WI38 (cell line): ENCODE results near the gene PHACTR1.

Experiments used
- H3K4me3 ChIP-seq: 2 replicates; pipeline ENCODE4 v1.5.1; 2011; ENCODE audit warnings: low read depth, mild to moderate bottlenecking, control low read depth, low read length
- TF ChIP-seq, protein P1 (sequence below): IDR thresholded peaks from 2 replicates; pipeline ENCODE4 v1.5.1; 2012; ENCODE audit warnings: low read depth, mild to moderate bottlenecking, control low read depth, low read length

Gene PHACTR1

DNA sequence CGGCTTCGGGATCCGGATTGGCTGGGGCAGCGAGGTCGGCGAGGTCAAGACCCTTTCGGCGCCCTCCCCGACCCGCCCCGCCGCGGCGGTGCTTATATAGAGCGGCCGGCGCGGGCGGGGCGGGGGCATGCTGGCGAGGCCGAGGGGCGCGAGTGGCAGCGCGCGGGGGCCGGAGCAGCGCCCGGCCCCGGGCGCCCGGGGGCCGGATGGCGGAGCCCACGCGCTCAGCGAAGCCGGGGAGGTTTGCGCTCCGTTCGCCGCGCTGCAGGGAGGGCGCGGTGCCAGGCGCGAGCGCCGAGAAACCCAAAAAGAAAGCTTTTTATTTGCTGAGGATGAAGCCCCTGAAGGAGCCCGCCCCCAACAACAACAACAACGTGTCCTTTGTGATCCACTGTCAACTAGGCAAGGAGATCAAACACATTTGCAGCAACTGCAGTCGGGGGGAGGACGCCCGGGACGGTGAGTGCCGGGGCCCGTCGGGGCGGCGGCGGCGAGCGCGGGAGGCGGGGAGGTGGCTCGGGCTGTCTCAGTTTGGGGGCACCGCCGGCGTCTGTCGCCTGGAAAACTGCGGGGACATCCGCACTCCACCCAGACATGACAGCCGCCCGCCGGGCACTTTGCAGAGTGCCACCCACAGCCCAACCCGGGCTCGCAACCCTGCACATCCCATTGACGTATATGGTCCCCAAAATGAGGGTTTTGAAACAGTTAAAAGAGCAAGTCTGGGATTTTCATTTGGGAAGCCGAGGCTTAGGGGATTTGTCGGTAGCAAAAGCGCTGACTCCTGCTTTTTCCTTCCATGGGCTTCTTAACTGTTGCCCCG lies 297.3 kb downstream of the PHACTR1 start:
- no peak overlapping the region for H3K4me3 ChIP-seq
- TF ChIP-seq, protein P1, sequence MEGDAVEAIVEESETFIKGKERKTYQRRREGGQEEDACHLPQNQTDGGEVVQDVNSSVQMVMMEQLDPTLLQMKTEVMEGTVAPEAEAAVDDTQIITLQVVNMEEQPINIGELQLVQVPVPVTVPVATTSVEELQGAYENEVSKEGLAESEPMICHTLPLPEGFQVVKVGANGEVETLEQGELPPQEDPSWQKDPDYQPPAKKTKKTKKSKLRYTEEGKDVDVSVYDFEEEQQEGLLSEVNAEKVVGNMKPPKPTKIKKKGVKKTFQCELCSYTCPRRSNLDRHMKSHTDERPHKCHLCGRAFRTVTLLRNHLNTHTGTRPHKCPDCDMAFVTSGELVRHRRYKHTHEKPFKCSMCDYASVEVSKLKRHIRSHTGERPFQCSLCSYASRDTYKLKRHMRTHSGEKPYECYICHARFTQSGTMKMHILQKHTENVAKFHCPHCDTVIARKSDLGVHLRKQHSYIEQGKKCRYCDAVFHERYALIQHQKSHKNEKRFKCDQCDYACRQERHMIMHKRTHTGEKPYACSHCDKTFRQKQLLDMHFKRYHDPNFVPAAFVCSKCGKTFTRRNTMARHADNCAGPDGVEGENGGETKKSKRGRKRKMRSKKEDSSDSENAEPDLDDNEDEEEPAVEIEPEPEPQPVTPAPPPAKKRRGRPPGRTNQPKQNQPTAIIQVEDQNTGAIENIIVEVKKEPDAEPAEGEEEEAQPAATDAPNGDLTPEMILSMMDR, result no peak

DNA sequence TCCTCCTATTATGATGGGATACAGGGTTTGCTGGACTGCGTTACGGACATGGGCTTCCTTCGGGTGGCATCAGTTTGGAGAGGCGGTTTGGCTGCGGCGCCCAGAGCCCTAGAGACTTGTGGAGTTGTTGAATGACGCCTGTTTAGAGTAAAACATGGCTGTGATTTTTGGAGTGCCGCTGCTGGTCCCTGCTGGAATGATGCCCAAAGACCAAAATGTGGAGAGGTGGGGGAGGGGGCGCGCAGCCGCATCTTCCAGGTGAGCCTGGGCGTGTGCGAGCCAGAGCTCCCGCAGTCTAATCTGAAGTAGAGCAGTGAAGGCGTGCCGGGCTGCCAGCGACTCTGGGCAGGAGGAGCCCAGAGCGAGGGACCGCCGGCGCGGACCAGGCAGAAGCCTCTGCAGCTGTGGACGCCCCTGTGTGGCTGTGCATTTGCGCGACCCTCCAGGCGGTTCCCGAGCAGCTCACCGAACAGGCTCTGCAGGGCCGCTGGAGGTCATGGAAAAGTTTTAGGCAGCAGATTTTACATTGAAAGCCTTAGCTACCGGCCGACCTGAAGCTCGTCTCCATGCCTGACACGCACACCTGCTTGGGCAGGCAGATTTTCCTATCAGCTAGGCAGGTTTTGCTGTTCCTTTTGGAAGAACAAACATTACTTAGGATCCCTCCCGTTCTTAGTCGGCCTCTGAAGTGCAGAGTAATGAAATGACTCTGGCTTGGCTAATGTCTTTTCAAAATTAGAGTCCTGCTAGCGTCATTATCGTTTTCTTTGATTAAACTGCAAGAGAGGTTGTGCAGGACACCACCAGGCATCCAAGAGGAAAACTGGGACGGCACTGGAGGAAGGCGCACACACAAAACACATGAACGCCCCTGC lies 298.2 kb downstream of the PHACTR1 start:
- H3K4me3 ChIP-seq, result no peak overlapping the region
- TF ChIP-seq, protein P1, result no peak

DNA sequence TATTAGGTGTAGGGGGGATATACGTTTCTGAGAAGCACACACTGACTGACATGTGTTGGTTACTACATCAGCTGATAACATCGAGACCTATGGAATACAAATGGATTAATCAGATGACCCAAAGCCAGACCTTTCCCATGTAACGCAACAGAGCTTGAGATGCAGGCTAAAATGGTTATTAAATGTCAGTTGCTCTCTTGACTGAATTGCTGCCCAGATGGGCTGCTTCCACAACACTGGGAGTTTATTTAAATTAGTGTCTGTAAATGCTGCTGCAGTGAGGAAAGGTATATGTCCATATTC lies 298.8 kb downstream of the PHACTR1 start:
- TF ChIP-seq, protein P1, result no peak
- H3K4me3 ChIP-seq, result no peak overlapping the region

DNA sequence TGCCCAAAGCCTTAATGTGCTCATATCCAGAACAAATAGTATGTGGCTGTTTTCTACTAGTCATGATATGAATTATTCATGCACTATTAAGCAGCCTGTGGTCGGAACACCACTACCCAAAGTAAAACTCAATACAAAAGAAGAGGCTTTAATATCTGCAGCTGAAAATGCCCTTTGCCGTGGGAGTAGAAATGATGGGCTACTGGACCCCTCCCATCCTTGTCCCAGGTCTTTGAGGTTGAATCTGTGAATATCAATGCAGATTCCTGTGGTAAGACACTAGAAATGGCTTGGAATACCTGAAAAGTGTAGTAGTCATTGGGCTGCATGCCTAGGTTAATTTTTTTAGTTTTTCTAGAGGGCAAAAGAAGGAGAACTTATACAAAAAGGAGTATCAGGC lies 308.0 kb downstream of the PHACTR1 start:
- TF ChIP-seq, protein P1, result no peak
- no peak overlapping the region for H3K4me3 ChIP-seq

DNA sequence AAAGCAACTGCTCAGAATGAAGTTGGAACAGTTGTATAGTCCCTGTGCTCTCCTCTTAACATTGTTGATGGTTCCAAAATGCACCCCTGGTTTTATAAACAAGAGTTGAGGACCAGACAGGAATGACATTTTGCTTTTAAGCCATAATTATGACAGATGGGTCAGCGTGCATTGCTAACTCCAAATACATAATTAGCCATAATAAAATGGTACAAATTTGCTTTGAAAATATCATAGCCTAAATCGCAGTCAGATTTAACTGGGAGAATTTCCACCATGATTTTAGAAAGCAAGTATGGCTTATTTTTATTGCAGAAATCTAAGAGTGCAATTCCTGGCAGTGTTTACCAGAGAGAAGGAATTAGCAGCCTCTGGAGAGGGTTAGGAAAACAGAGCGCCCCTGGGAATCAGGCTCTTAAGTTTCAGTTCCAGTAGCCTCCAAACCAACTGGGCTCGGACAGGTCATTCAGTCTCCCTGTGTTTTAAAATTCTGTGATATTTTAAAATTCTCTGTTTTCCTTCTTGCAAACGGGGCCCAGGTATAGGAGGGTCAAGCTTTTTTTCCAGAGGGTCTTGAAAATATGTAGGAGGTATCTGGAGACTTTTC lies 309.4 kb downstream of the PHACTR1 start:
- H3K4me3 ChIP-seq, result no peak overlapping the region
- TF ChIP-seq, protein P1, result no peak

DNA sequence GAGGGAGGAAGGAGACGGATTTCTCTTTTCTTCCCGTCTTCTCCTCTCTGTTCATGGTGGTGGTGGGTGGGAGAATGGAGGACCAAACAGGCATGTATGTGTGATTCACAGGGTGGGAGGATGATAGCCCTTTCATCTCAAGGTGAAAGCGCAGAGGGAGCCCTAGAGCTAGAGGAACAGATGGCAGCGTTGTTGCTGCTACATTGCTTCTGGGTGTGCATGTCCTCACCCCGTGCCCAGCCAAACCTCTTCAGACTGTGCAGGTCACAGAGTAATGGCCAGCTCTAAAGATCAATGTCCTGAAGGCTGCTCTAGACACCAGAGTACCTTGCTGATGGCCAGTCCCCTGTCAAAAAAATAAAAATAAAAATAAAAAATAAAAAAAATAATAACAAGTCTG lies 310.0 kb downstream of the PHACTR1 start:
- H3K4me3 ChIP-seq, result no peak overlapping the region
- TF ChIP-seq, protein P1, result no peak
